ENCODE data around the gene PSMG1. TPM values are rescaled to one million over a fixed set of nuclear protein-coding genes. Genes with fewer than 3 reads are reported as not detected.

The PSMG1 gene
- total and polyA plus RNA-seq, 12 donors: 14.8 to 29.4 (median 25.5) TPM

DNA sequence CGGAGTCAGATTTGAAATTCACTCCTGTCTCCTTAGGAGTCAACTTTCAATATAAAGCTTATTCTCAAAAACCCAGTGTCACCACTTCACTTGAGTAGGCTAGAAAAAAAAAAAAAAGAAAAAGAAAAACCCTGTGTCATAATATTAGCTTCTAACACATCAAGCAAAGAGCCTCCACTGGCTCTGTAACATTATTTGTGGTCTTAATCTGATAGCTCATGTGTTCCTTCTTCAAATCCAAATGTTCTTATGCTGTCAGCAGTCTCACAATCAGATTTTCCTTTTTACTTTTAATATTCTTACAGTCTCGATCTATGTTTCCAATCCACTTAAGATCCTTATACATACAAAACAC, 26.1 kb upstream of the PSMG1 start:
- intact Hi-C loops (cut with DNase I): loop anchor here in 1 of 10 donors (10.0 kb wide), 1 partner anchor 185 kb away; no protein-coding TSS in a partner anchor
- DNase-seq (no peak), ATAC-seq (no peak)
- Histone ChIP-seq H3K27ac (no peak overlapping the region), H3K36me3 (peaks cover 0 to 99% (median 41%) of the 10 kb centered on the region in 9 donors), H3K9me3 (no peaks in the 10 kb centered on the region), H3K4me3 (no peak overlapping the region), H3K27me3 (no peaks in the 10 kb centered on the region), H3K4me1 (no peaks in the 10 kb centered on the region)
- WGBS, 2 donors: 87% methylated on average over 2 of the region's 2 CpGs
- TF ChIP-seq, protein P1, sequence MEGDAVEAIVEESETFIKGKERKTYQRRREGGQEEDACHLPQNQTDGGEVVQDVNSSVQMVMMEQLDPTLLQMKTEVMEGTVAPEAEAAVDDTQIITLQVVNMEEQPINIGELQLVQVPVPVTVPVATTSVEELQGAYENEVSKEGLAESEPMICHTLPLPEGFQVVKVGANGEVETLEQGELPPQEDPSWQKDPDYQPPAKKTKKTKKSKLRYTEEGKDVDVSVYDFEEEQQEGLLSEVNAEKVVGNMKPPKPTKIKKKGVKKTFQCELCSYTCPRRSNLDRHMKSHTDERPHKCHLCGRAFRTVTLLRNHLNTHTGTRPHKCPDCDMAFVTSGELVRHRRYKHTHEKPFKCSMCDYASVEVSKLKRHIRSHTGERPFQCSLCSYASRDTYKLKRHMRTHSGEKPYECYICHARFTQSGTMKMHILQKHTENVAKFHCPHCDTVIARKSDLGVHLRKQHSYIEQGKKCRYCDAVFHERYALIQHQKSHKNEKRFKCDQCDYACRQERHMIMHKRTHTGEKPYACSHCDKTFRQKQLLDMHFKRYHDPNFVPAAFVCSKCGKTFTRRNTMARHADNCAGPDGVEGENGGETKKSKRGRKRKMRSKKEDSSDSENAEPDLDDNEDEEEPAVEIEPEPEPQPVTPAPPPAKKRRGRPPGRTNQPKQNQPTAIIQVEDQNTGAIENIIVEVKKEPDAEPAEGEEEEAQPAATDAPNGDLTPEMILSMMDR (IDR thresholded peaks at IDR 0.05): no peak

DNA sequence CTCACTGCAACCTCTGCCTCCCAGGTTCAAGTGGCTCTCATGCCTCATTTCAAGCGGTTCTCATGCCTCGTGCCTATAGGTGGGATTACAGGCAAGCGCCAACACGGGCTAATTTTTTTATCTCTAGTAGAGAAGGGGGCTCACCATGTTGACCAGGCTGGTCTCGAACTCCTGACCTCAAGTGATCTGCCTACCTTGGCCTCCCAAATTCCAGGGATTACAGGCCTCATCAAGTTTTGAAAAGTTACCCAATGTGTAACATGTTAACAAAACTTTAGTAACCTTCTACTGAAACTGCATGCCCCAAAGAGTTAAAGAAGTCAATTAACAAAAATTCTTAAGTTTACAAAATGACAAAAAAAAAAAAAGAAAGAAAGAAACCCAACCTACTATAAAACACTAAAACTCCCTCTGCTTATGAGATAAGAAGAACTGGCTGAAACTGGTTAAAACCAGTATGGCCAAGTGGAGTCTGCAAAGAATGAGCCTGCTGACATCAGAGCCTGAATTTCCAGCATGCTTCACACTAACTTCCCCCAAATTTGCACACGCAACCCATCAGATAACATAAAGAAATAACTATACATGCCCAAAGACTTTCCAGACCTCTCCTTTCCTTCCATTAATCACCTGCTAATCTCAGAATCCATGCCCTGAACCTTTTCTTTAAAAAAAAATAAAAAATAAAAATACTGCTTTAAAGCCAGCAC, 25.5 kb upstream of the PSMG1 start:
- intact Hi-C loops (cut with DNase I): loop anchor here in 1 of 10 donors (10.0 kb wide), 1 partner anchor 186 kb away; no protein-coding TSS in a partner anchor
- no peak overlapping the region for H3K4me3 ChIP-seq
- H3K27me3 ChIP-seq: no peaks in the 10 kb centered on the region
- DNase-seq (no peak), ATAC-seq (no peak)
- 93 to 96% methylated on average over 6 of the region's 6 CpGs for WGBS, 2 donors
- TF ChIP-seq, protein P1 (IDR thresholded peaks at IDR 0.05): no peak
- H3K36me3 ChIP-seq: peaks cover 0 to 97% (median 41%) of the 10 kb centered on the region in 9 donors
- no peaks in the 10 kb centered on the region for H3K4me1 ChIP-seq
- no peaks in the 10 kb centered on the region for H3K9me3 ChIP-seq
- no peak overlapping the region for H3K27ac ChIP-seq

DNA sequence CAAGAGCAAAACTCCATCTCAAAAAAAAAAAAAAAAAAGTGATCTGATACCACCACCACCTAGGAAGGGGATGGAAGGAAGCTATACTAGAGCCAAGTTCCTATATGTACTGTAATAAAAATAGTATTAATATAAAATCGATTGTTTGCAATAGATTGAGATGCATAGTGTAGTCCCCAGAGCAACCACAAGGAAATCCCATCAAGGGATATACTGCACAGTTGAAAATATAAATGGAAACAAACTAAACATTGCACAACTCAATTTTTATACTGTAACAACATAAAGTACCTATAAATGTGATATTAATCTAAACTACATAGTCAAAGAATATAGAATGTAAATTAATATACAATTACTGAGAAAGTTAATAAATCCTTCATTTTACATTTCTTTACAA, 20.9 kb upstream of the PSMG1 start:
- TF ChIP-seq, protein P1 (IDR thresholded peaks at IDR 0.05): peak in 2 of 9 donors; percentile 13 to 15
- no peaks in the 10 kb centered on the region for H3K27me3 ChIP-seq
- ATAC-seq: no peak
- no peaks in the 10 kb centered on the region for H3K9me3 ChIP-seq
- H3K27ac ChIP-seq: no peak overlapping the region
- H3K4me1 ChIP-seq: no peaks in the 10 kb centered on the region
- H3K4me3 ChIP-seq: no peak overlapping the region
- intact Hi-C loops (cut with DNase I): loop anchor here in 1 of 10 donors (10.0 kb wide), 1 partner anchor 191 kb away; no protein-coding TSS in a partner anchor
- WGBS, 2 donors: 76 to 85% methylated on average over 1 of the region's 1 CpG
- peaks cover 4 to 97% (median 55%) of the 10 kb centered on the region in 9 donors for H3K36me3 ChIP-seq
- no peak for DNase-seq

DNA sequence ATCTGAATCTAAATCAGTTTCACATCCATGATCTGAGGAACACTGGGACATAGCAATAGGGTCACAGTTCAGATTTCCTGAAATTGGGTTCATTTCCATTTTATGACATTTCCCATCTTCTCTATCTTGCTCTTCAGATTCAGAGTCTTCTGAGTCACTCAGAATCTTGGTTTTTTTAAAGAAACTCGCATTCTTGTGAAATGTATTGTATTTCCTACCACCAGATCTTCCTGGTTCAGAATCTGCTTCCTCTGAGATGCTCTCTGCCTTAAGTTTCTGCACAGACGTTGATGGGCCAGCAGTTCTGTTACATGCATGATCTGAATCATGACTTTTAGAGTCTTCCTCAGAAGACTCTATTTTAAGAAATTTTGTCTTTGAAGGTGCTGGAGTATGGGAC, 15.5 kb upstream of the PSMG1 start:
- Histone ChIP-seq H3K27ac (no peak overlapping the region), H3K4me3 (no peak overlapping the region), H3K4me1 (no peaks in the 10 kb centered on the region), H3K36me3 (peaks cover 0 to 100% (median 51%) of the 10 kb centered on the region in 9 donors), H3K27me3 (no peaks in the 10 kb centered on the region), H3K9me3 (no peaks in the 10 kb centered on the region)
- DNase-seq (no peak), ATAC-seq (no peak)
- intact Hi-C loops (cut with DNase I): loop anchor here in 1 of 10 donors (10.0 kb wide), 1 partner anchor 66 kb away; no protein-coding TSS in a partner anchor
- TF ChIP-seq, protein P1 (IDR thresholded peaks at IDR 0.05): no peak
- WGBS, 2 donors: 78 to 79% methylated on average over 2 of the region's 2 CpGs
